Mucosa of descending colon (tissue), 3 donors: ENCODE results near the gene BET1L. TPM values are rescaled to one million over a fixed set of nuclear protein-coding genes. Genes with fewer than 3 reads are reported as not detected.

Experiments used
- ATAC-seq: fragments of 200-7000 bp; cut with Tn5 transposase; one replicate; pipeline ENCODE4 v1.9.1; 2020; ENCODE audit warnings: mild to moderate bottlenecking, moderate library complexity
- DNase-seq, 3 donors: peaks; one replicate each; pipeline ENCODE4 v3.0.0-alpha.2; 2020
- H3K36me3 ChIP-seq: fragments of 200-600 bp; one replicate; pipeline ENCODE4 v1.8.0; 2021; ENCODE audit warnings: low read depth, mild to moderate bottlenecking
- H3K4me1 ChIP-seq: fragments of 200-600 bp; one replicate; pipeline ENCODE4 v1.8.0; 2021; ENCODE audit warnings: low read depth, mild to moderate bottlenecking
- H3K4me3 ChIP-seq: fragments of 200-600 bp; one replicate; pipeline ENCODE4 v1.8.0; 2021; ENCODE audit warnings: mild to moderate bottlenecking
- H3K9me3 ChIP-seq: fragments of 200-600 bp; one replicate; pipeline ENCODE4 v1.8.0; 2021; ENCODE audit warnings: mild to moderate bottlenecking
- CTCF ChIP-seq: fragments of 200-600 bp; IDR thresholded peaks from one replicate; pipeline ENCODE4 v1.8.0; 2022; ENCODE audit warnings: antibody characterized with exemption, mild to moderate bottlenecking
- intact Hi-C, 2 donors: fragments of 100-400 bp; cut with DNase I in 1 of 2; cut with micrococcal nuclease in 1 of 2; formaldehyde crosslinking; loops; one replicate each; pipeline versions ENCODE4 v1.11.0 to v1.11.1; 2022; cut with DNase I, micrococcal nuclease
- total RNA-seq, 3 donors: library from RNA; stranded (reverse); fragmentation: NEBNext Ultra II Directional in 2 of 3; extraction: Animal tissue kit (Norgen Biotek cat#: 25700) in 2 of 3; gene quantifications; one replicate each; pipeline versions ENCODE4 v1.2.1 to v1.2.4, GENCODE V29; 2021 to 2023
- donor health status: DM: no; HTN: no; CAD: no; lungs with moderate emphysema.
- donor health status: DM: no; HTN: no; CAD: no.
- donor health status: DM: no; HTN: yes; CAD: no.

BET1L gene
- total RNA-seq, 3 donors from 2014 or later = 51.5 to 59.9 (median 55.8) TPM

GRCh38 chr11:225734-226453 is 18.7 kb upstream of the BET1L start:
- H3K4me3 ChIP-seq = no peak overlapping the region
- DNase-seq (no peak), ATAC-seq (no peak)
- no peak for TF ChIP-seq CTCF
- H3K9me3 ChIP-seq = no peaks in the 10 kb centered on the region
- H3K36me3 ChIP-seq = no peaks in the 10 kb centered on the region
- intact Hi-C loops = no loop called here
- peaks cover 4% of the 10 kb centered on the region for H3K4me1 ChIP-seq

- H3K4me3 ChIP-seq = no peak overlapping the region
- peaks cover under 1% of the 10 kb centered on the region for H3K4me1 ChIP-seq
- DNase-seq = no peak
- H3K9me3 ChIP-seq = no peaks in the 10 kb centered on the region
- no peak for TF ChIP-seq CTCF
- H3K36me3 ChIP-seq = no peaks in the 10 kb centered on the region
- intact Hi-C loops = no loop called here
- no peak for ATAC-seq
Measured at GRCh38 chr11:224424-224823, 17.2 kb upstream of the BET1L start.

GRCh38 chr11:223884-224283 is 16.7 kb upstream of the BET1L start:
- Histone ChIP-seq H3K4me1 (no peaks in the 10 kb centered on the region), H3K36me3 (no peaks in the 10 kb centered on the region)
- intact Hi-C loops = no loop called here

GRCh38 chr11:223026-223789 is 16.0 kb upstream of the BET1L start:
- Histone ChIP-seq H3K4me3 (no peak overlapping the region), H3K4me1 (no peaks in the 10 kb centered on the region), H3K9me3 (no peaks in the 10 kb centered on the region), H3K36me3 (no peaks in the 10 kb centered on the region)
- TF ChIP-seq CTCF = no peak
- DNase-seq = no peak
- intact Hi-C loops = no loop called here
- ATAC-seq = no peak

More at GRCh38 chr11:223884-224283, 16.7 kb upstream of the BET1L start:
- ATAC-seq = no peak
- no peak for TF ChIP-seq CTCF
- no peak for DNase-seq
- Histone ChIP-seq H3K9me3 (no peaks in the 10 kb centered on the region), H3K4me3 (no peak overlapping the region)

- intact Hi-C loops = no loop called here
- TF ChIP-seq CTCF = no peak
- no peaks in the 10 kb centered on the region for H3K4me1 ChIP-seq
- no peak overlapping the region for H3K4me3 ChIP-seq
- DNase-seq (no peak), ATAC-seq (no peak)
- no peaks in the 10 kb centered on the region for H3K36me3 ChIP-seq
- H3K9me3 ChIP-seq = no peaks in the 10 kb centered on the region
Measured at GRCh38 chr11:221998-222789, 15.0 kb upstream of the BET1L start.
